GM23338 (cell line): ENCODE results near the gene LRRC63. TPM values are rescaled to one million over a fixed set of nuclear protein-coding genes. Genes with fewer than 3 reads are reported as not detected.

ENCODE experiments used
- ATAC-seq: fragments of 200-7000 bp; cut with Tn5 transposase; 3 replicates; pipeline ENCODE4 v1.9.1; 2020
- DNase-seq: peaks from one replicate; pipeline ENCODE4 v3.0.0-alpha.2; 2015; ENCODE audit warnings: low spot score
- H2AFZ ChIP-seq: fragments of 200-600 bp; sonication (generic); 2 replicates; pipeline ENCODE4 v1.8.0; 2016; ENCODE audit warnings: antibody characterized with exemption, mild to moderate bottlenecking, moderate library complexity
- H3F3A ChIP-seq: fragments of 200-600 bp; sonication (generic); replicated peaks from 2 replicates; pipeline ENCODE4 v1.8.0; 2017; ENCODE audit warnings: antibody characterized with exemption, mixed run types, low read depth
- H3K27ac ChIP-seq: fragments of 200-600 bp; sonication (generic); 2 replicates; pipeline ENCODE4 v1.6.1; 2016; ENCODE audit warnings: low read depth
- H3K27me3 ChIP-seq: fragments of 200-600 bp; sonication (generic); 2 replicates; pipeline ENCODE4 v1.8.0; 2016; ENCODE audit warnings: mild to moderate bottlenecking, mixed run types, moderate library complexity; ENCODE audit not compliant: insufficient read depth
- H3K36me3 ChIP-seq: fragments of 200-600 bp; sonication (generic); 2 replicates; pipeline ENCODE4 v1.8.0; 2016; ENCODE audit warnings: mild to moderate bottlenecking; ENCODE audit not compliant: insufficient read depth
- H3K4me1 ChIP-seq: fragments of 200-600 bp; sonication (generic); 2 replicates; pipeline ENCODE4 v1.8.0; 2016; ENCODE audit warnings: mild to moderate bottlenecking, moderate library complexity; ENCODE audit not compliant: insufficient read depth
- H3K4me2 ChIP-seq: fragments of 200-600 bp; sonication (generic); 2 replicates; pipeline ENCODE4 v1.7.1; 2017; ENCODE audit warnings: mixed run types
- H3K4me3 ChIP-seq: fragments of 200-600 bp; sonication (generic); 2 replicates; pipeline ENCODE4 v1.6.1; 2016; ENCODE audit warnings: mixed run types
- H3K79me2 ChIP-seq: fragments of 200-600 bp; sonication (generic); replicated peaks from 2 replicates; pipeline ENCODE4 v1.8.0; 2017; ENCODE audit warnings: mild to moderate bottlenecking; ENCODE audit not compliant: insufficient read depth
- H3K9me2 ChIP-seq: fragments of 200-600 bp; sonication (generic); 2 replicates; pipeline ENCODE4 v1.8.0; 2017; ENCODE audit not compliant: insufficient read depth
- H4K20me1 ChIP-seq: fragments of 200-600 bp; sonication (generic); replicated peaks from 2 replicates; pipeline ENCODE4 v1.8.0; 2017; ENCODE audit warnings: mild to moderate bottlenecking; ENCODE audit not compliant: insufficient read depth
- H3K27ac Mint-ChIP-seq: 2 replicates; pipeline ENCODE4 v1.8.0; 2020; ENCODE audit warnings: inconsistent platforms, mild to moderate bottlenecking, moderate library complexity, mixed read lengths
- H3K27me3 Mint-ChIP-seq: 3 replicates; pipeline ENCODE4 v1.8.0; 2022; ENCODE audit warnings: low read depth, mild to moderate bottlenecking, moderate library complexity, mixed read lengths, inconsistent platforms; ENCODE audit not compliant: insufficient read depth, poor library complexity
- H3K36me3 Mint-ChIP-seq: 3 replicates; pipeline ENCODE4 v1.8.0; 2021; ENCODE audit warnings: low read depth, mild to moderate bottlenecking, inconsistent platforms, moderate library complexity, mixed read lengths
- H3K4me1 Mint-ChIP-seq: 3 replicates; pipeline ENCODE4 v1.8.0; 2020; ENCODE audit warnings: mild to moderate bottlenecking, inconsistent platforms, mixed read lengths
- H3K4me3 Mint-ChIP-seq: 3 replicates; pipeline ENCODE4 v1.8.0; 2021; ENCODE audit warnings: moderate library complexity, mild to moderate bottlenecking, inconsistent platforms, mixed read lengths
- H3K9me3 Mint-ChIP-seq: 3 replicates; pipeline ENCODE4 v1.8.0; 2020; ENCODE audit warnings: moderate library complexity, mild to moderate bottlenecking, inconsistent platforms, mixed read lengths
- CREB1 ChIP-seq: fragments of 250-450 bp; sonication (Bioruptor Pico); IDR thresholded peaks from 2 replicates; pipeline ENCODE4 v1.5.0; 2020; ENCODE audit warnings: low read depth, mild to moderate bottlenecking, moderate library complexity
- EZH2 ChIP-seq: fragments of 200-600 bp; sonication (generic); IDR thresholded peaks from one replicate; pipeline ENCODE4 v1.8.0; 2017; ENCODE audit warnings: antibody characterized with exemption, mild to moderate bottlenecking, low read depth; ENCODE audit not compliant: unreplicated experiment
- EZH2phosphoT487 ChIP-seq: fragments of 200-600 bp; sonication (generic); IDR thresholded peaks from one replicate; pipeline ENCODE4 v1.8.1; 2018; ENCODE audit warnings: antibody characterized with exemption; ENCODE audit not compliant: unreplicated experiment
- JUNB ChIP-seq: IDR thresholded peaks from one replicate; pipeline ENCODE4 v1.6.1; 2016; ENCODE audit warnings: antibody characterized with exemption; ENCODE audit not compliant: unreplicated experiment
- NANOG ChIP-seq: IDR thresholded peaks from 2 replicates; pipeline ENCODE4 v1.6.1; 2016; ENCODE audit warnings: antibody characterized with exemption, borderline replicate concordance
- POLR2AphosphoS5 ChIP-seq: IDR thresholded peaks from 2 replicates; pipeline ENCODE4 v1.6.1; 2016; ENCODE audit warnings: antibody characterized with exemption, low read depth
- ZNF331 ChIP-seq: fragments of 250-450 bp; sonication (Bioruptor Pico); IDR thresholded peaks from 2 replicates; pipeline ENCODE4 v1.5.0; 2020; ENCODE audit warnings: low read depth, mild to moderate bottlenecking, moderate library complexity
- polyA plus RNA-seq: library from polyadenylated mRNA; unstranded; fragments of >200 nt; fragmentation: Nextera tagmentation; extraction: Ambion mirVana; gene quantifications from 2 replicates; pipeline ENCODE4 v1.2.1, GENCODE V29; 2016
- total RNA-seq: library from RNA; depleted of rRNA; stranded (reverse); fragments of >200 nt; shearing (Covaris generic); gene quantifications from 2 replicates; pipeline ENCODE4 v1.2.3, GENCODE V29; 2014
- TF ChIP-seq, protein P1 (sequence below): IDR thresholded peaks from one replicate; pipeline ENCODE4 v1.6.1; 2018; ENCODE audit warnings: antibody characterized with exemption; ENCODE audit not compliant: unreplicated experiment

The LRRC63 gene
- total and polyA plus RNA-seq, 2 experiments from 2014 or later, result not detected

DNA sequence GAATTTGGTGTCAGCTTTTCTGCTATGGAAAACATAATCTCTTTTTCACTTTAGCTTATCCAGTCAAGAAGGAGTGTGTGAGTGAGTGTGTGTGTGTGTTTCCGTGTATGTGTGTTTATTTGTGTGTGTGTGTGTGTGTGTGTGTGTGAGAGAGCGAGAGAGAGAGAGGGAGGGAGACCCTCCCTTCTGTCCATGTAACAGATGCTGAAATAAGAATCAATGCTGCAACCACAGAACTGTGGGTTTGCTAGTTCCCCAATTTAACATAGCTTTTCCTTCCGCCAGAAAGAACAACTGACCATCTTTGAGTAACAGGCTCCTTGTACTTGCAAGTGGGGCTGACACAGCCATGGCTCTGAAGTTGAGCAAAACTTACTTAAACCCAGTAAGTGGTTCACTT, 35.0 kb upstream of the LRRC63 start (continued):
- TF ChIP-seq POLR2AphosphoS5 (no peak), CREB1 (CRISPR knock-in tag) (no peak), NANOG (no peak)

DNA sequence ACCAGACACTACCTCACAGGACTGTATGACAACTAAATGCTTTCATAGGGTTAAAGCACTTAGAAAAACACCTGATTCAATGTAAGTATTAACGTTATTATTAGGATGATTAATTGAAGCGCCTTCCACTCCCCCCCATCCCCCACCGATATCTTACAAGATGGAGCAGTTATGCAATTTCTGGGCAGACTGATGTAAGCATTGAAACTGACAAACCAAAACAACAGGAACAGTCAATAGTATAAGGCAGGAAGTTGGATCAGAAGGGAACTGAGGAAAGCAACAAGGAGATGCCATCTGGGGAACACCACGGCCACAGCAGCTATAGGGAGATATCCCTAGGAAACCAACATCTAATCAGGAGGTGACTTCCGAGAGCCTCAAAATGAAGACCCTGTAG, 33.6 kb upstream of the LRRC63 start:
- H3K4me2 ChIP-seq, result no peak overlapping the region
- no peaks in the 10 kb centered on the region for H3F3A ChIP-seq
- TF ChIP-seq ZNF331 (CRISPR knock-in tag), result no peak
- TF ChIP-seq, protein P1, sequence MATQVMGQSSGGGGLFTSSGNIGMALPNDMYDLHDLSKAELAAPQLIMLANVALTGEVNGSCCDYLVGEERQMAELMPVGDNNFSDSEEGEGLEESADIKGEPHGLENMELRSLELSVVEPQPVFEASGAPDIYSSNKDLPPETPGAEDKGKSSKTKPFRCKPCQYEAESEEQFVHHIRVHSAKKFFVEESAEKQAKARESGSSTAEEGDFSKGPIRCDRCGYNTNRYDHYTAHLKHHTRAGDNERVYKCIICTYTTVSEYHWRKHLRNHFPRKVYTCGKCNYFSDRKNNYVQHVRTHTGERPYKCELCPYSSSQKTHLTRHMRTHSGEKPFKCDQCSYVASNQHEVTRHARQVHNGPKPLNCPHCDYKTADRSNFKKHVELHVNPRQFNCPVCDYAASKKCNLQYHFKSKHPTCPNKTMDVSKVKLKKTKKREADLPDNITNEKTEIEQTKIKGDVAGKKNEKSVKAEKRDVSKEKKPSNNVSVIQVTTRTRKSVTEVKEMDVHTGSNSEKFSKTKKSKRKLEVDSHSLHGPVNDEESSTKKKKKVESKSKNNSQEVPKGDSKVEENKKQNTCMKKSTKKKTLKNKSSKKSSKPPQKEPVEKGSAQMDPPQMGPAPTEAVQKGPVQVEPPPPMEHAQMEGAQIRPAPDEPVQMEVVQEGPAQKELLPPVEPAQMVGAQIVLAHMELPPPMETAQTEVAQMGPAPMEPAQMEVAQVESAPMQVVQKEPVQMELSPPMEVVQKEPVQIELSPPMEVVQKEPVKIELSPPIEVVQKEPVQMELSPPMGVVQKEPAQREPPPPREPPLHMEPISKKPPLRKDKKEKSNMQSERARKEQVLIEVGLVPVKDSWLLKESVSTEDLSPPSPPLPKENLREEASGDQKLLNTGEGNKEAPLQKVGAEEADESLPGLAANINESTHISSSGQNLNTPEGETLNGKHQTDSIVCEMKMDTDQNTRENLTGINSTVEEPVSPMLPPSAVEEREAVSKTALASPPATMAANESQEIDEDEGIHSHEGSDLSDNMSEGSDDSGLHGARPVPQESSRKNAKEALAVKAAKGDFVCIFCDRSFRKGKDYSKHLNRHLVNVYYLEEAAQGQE, result no peak
- no peaks in the 10 kb centered on the region for H3K9me2 ChIP-seq
- no peaks in the 10 kb centered on the region for H3K36me3 Mint-ChIP-seq
- H3K4me1 ChIP-seq, result peaks cover 14% of the 10 kb centered on the region
- no peak for DNase-seq
- no peaks in the 10 kb centered on the region for H3K36me3 ChIP-seq
- H2AFZ ChIP-seq, result no peak overlapping the region
- no peak for ATAC-seq
- no peaks in the 10 kb centered on the region for H3K9me3 Mint-ChIP-seq
- peaks cover 13% of the 10 kb centered on the region; the same call in 2 of the 3 replicates for H3K4me1 Mint-ChIP-seq
- H3K4me3 Mint-ChIP-seq, result no peak overlapping the region
- H4K20me1 ChIP-seq, result no peaks in the 10 kb centered on the region
- H3K27ac Mint-ChIP-seq, result no peak overlapping the region
- H3K27me3 Mint-ChIP-seq, result peaks cover 7% of the 10 kb centered on the region
- H3K27ac ChIP-seq, result no peak overlapping the region
- no peaks in the 10 kb centered on the region for H3K27me3 ChIP-seq
- no peaks in the 10 kb centered on the region for H3K79me2 ChIP-seq
- H3K4me3 ChIP-seq, result no peak overlapping the region

DNA sequence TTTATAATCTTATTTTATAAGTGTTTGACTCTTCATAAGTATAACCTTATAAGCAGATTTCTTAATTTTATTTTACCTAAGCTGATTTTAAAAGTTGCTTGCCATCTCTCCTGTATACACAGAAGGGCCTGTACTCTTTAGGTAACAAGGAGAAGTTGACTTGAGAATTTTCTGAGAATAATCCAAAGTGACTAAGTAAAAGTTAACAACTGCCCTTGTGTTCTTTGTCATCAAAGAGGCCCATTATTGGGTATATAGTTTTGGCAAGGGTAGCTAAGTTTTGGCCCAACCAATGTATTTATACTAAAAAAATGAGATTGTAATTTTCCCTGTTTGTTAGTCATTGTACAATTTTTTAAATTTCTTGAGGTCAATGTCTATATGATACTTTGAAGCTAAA, 32.9 kb upstream of the LRRC63 start:
- no peaks in the 10 kb centered on the region for H3K9me3 Mint-ChIP-seq
- no peak overlapping the region for H3K4me3 Mint-ChIP-seq
- H4K20me1 ChIP-seq, result no peaks in the 10 kb centered on the region
- TF ChIP-seq, protein P1, result no peak
- TF ChIP-seq EZH2, result no peak
- TF ChIP-seq CREB1 (CRISPR knock-in tag), result no peak
- TF ChIP-seq ZNF331 (CRISPR knock-in tag), result no peak
- TF ChIP-seq NANOG, result no peak
- TF ChIP-seq EZH2phosphoT487, result no peak
- no peak for TF ChIP-seq JUNB

More for the DNA sequence above, 32.9 kb upstream of the LRRC63 start:
- peaks cover 7% of the 10 kb centered on the region for H3K27me3 Mint-ChIP-seq
- no peaks in the 10 kb centered on the region for H3K79me2 ChIP-seq
- H3K27ac ChIP-seq, result no peak overlapping the region
- H3K36me3 ChIP-seq, result no peaks in the 10 kb centered on the region
- no peaks in the 10 kb centered on the region for H3K27me3 ChIP-seq
- no peak overlapping the region for H3K27ac Mint-ChIP-seq
- no peaks in the 10 kb centered on the region for H3K36me3 Mint-ChIP-seq
- no peak for DNase-seq
- no peaks in the 10 kb centered on the region for H3F3A ChIP-seq
- H3K9me2 ChIP-seq, result no peaks in the 10 kb centered on the region
- H2AFZ ChIP-seq, result no peak overlapping the region
- peaks cover 14% of the 10 kb centered on the region for H3K4me1 ChIP-seq
- H3K4me2 ChIP-seq, result no peak overlapping the region
- peaks cover 13% of the 10 kb centered on the region; the same call in 2 of the 3 replicates for H3K4me1 Mint-ChIP-seq
- ATAC-seq, result no peak
- no peak overlapping the region for H3K4me3 ChIP-seq
